HUES6 (cell line): Measurements from ENCODE around the gene IFNGR1.

Source experiments
- H3K27ac ChIP-seq: 2 replicates; pipeline ENCODE4 v1.7.0; 2013; ENCODE audit warnings: low read depth, mild to moderate bottlenecking, low read length, inconsistent platforms
- H3K27me3 ChIP-seq: 2 replicates; pipeline ENCODE4 v1.6.1; 2013; ENCODE audit warnings: low read length; ENCODE audit not compliant: control insufficient read depth, insufficient read depth
- H3K36me3 ChIP-seq: 2 replicates; pipeline ENCODE4 v1.6.1; 2013; ENCODE audit warnings: low read length; ENCODE audit not compliant: control insufficient read depth, insufficient read depth
- H3K4me1 ChIP-seq: 2 replicates; pipeline ENCODE4 v1.6.1; 2013; ENCODE audit warnings: low read length; ENCODE audit not compliant: control insufficient read depth, insufficient read depth
- H3K4me3 ChIP-seq: 2 replicates; pipeline ENCODE4 v1.5.1; 2013; ENCODE audit warnings: low read depth, low read length
- H3K9ac ChIP-seq: one replicate; pipeline ENCODE4 v1.6.1; 2013; ENCODE audit warnings: mild to moderate bottlenecking, low read length
- H3K9me3 ChIP-seq: 2 replicates; pipeline ENCODE4 v1.6.1; 2013; ENCODE audit warnings: low read depth, low read length; ENCODE audit not compliant: control insufficient read depth, insufficient read depth

Gene IFNGR1

DNA sequence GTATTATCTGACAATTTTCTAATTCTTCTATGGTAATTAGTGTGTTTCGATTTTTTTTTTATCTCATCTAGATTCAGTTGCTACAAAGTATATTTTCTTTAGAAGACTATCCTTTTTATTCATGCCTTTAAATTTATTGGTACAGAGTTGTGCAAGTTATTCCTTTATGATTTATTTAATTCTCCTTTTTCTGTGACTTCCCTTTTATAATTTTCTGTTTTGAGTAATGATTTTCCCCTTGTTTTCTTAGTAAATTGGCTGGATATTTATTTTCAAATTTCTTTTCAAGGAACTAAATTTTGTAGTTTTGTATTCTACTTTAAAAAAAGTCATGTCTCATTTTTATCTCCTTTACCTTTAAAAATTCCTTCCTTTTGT is 43.3 kb downstream of the IFNGR1 start:
- Histone ChIP-seq H3K9me3 (peaks cover 36% of the 10 kb centered on the region), H3K36me3 (no peaks in the 10 kb centered on the region), H3K4me1 (peaks cover 12% of the 10 kb centered on the region), H3K4me3 (no peak overlapping the region), H3K27ac (no peak overlapping the region), H3K9ac (no peak overlapping the region), H3K27me3 (no peaks in the 10 kb centered on the region)

GRCh38 chr6:137175157-137175867 is 43.9 kb downstream of the IFNGR1 start:
- no peak overlapping the region for H3K27ac ChIP-seq
- H3K4me3 ChIP-seq, result no peak overlapping the region
- H3K9me3 ChIP-seq, result peaks cover 36% of the 10 kb centered on the region
- peaks cover 12% of the 10 kb centered on the region for H3K4me1 ChIP-seq
- no peak overlapping the region for H3K9ac ChIP-seq
- H3K36me3 ChIP-seq, result no peaks in the 10 kb centered on the region
- no peaks in the 10 kb centered on the region for H3K27me3 ChIP-seq

- no peaks in the 10 kb centered on the region for H3K36me3 ChIP-seq
- no peak within 1 kb of the TSS for H3K27ac ChIP-seq
- H3K4me1 ChIP-seq, result peaks cover 12% of the 10 kb centered on the region
- no peak within 1 kb of the TSS for H3K4me3 ChIP-seq
- no peak within 1 kb of the TSS for H3K9ac ChIP-seq
- H3K27me3 ChIP-seq, result no peaks in the 10 kb centered on the region
- H3K9me3 ChIP-seq, result peaks cover 33% of the 10 kb centered on the region
Observed at GRCh38 chr6:137173501-137173900, 45.7 kb downstream of the IFNGR1 start, which contains the start of gene IL22RA2. Gene IL22RA2, minus strand, starts transcription at chr6:137173644. Its CDS starts 11,895 bp downstream, at chr6:137161749.

DNA sequence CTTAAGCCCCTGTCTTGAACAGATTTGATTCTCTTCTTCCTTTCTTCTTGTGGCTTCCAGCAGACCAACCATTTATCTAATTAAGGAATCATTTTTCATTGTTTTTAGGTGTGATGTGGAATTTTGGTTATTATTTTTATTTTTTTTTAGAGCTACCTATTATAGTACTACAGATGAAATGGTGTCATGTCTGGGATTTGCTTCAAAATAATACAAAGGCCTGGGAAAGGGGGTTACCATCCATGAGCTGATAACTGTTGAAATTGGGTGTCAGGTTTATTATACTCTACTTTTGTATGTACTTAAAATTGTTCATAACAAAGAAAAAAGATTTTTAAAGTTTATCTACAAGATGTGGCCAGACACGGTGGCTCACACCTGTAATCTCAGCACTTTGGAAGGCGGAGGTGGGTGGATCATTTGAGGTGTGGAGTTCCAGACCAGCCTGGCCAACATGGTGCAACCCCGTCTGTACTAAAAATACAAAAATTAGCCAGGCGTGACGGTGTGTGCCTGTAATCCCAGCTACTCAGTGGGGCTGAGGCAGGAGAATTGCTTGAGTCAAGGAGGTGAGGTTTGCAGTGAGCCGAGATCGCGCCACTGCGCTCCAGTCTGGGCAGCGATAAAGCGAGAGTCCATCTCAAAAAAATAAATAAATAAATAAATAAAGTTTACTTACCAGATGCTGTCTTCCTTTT is 46.3 kb downstream of the IFNGR1 start:
- H3K27ac ChIP-seq, result no peak overlapping the region
- no peaks in the 10 kb centered on the region for H3K27me3 ChIP-seq
- H3K4me3 ChIP-seq, result no peak overlapping the region
- H3K9ac ChIP-seq, result no peak overlapping the region
- peaks cover 31% of the 10 kb centered on the region for H3K9me3 ChIP-seq
- H3K4me1 ChIP-seq, result peaks cover 12% of the 10 kb centered on the region
- no peaks in the 10 kb centered on the region for H3K36me3 ChIP-seq

- no peak overlapping the region for H3K4me3 ChIP-seq
- H3K27me3 ChIP-seq, result no peaks in the 10 kb centered on the region
- no peaks in the 10 kb centered on the region for H3K36me3 ChIP-seq
- no peak overlapping the region for H3K27ac ChIP-seq
- H3K9ac ChIP-seq, result no peak overlapping the region
- H3K4me1 ChIP-seq, result peaks cover 12% of the 10 kb centered on the region
- H3K9me3 ChIP-seq, result peaks cover 37% of the 10 kb centered on the region
Observed at GRCh38 chr6:137171824-137172733, 47.1 kb downstream of the IFNGR1 start.

DNA sequence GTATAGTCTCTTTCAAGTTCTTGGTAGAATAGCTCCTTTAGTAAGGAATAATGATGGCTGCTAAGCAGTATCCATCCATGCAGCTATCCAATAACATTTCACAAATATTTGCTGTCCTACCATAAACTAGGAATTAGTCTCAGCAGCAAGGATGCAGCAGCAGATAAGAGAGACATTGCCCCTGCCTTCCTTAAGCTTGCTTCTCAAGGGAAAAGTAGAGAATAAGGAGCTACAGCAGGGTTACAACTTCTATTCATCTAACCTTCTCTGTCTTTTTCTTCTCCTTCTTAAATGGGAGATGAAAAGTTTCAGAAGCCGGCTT is 48.2 kb downstream of the IFNGR1 start:
- peaks cover 39% of the 10 kb centered on the region for H3K9me3 ChIP-seq

DNA sequence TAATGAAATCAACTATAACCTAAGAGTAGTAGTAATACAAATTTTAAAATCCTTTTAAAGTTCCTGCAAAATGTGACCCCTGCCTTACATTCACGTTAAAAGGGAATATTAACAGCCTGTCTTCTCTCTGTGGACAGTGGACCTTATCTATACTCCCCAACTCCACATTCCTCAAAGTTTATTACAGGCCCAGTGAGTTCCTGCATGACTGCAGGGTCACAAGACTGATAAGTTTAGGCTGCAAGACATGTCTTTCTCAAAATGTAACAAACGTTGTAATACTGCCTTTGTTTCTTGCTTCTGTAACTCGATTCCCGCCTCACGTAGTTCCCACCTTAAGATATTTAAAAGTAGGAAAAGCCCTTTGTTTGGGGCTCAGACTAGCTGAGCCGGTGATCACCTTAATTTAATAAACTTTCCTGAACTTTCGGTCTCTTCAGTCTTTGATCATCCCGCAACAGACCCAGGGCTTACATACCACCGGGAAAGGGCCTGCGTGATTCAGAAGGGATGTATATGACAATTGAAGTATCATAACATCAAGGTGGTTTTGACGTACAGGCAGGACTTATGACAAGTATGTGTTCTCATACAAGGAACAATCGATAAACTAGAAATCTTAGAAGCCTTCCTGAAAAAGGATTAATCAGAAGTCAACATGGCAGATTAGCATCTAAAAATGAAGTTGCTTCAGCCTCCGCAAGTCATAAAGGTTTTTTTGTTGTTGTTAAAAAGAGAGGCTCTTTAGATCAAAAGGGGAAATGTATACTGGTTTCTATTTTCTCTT is 48.7 kb downstream of the IFNGR1 start:
- H3K27ac ChIP-seq, result no peak overlapping the region

More for the DNA sequence above, 48.2 kb downstream of the IFNGR1 start:
- H3K27ac ChIP-seq, result no peak overlapping the region
- no peaks in the 10 kb centered on the region for H3K27me3 ChIP-seq
- H3K4me3 ChIP-seq, result no peak overlapping the region
- no peaks in the 10 kb centered on the region for H3K36me3 ChIP-seq
- H3K9ac ChIP-seq, result no peak overlapping the region
- peaks cover 12% of the 10 kb centered on the region for H3K4me1 ChIP-seq

GRCh38 chr6:137167702-137168377 is 51.3 kb downstream of the IFNGR1 start:
- H3K4me3 ChIP-seq, result no peak overlapping the region
- H3K27me3 ChIP-seq, result no peaks in the 10 kb centered on the region
- H3K36me3 ChIP-seq, result no peaks in the 10 kb centered on the region
- H3K9ac ChIP-seq, result no peak overlapping the region
- H3K4me1 ChIP-seq, result peaks cover 12% of the 10 kb centered on the region
- H3K9me3 ChIP-seq, result peaks cover 63% of the 10 kb centered on the region
- H3K27ac ChIP-seq, result no peak overlapping the region

More for the DNA sequence above, 48.7 kb downstream of the IFNGR1 start:
- Histone ChIP-seq H3K4me1 (peaks cover 12% of the 10 kb centered on the region), H3K9ac (no peak overlapping the region), H3K4me3 (no peak overlapping the region), H3K9me3 (peaks cover 40% of the 10 kb centered on the region), H3K27me3 (no peaks in the 10 kb centered on the region), H3K36me3 (no peaks in the 10 kb centered on the region)

DNA sequence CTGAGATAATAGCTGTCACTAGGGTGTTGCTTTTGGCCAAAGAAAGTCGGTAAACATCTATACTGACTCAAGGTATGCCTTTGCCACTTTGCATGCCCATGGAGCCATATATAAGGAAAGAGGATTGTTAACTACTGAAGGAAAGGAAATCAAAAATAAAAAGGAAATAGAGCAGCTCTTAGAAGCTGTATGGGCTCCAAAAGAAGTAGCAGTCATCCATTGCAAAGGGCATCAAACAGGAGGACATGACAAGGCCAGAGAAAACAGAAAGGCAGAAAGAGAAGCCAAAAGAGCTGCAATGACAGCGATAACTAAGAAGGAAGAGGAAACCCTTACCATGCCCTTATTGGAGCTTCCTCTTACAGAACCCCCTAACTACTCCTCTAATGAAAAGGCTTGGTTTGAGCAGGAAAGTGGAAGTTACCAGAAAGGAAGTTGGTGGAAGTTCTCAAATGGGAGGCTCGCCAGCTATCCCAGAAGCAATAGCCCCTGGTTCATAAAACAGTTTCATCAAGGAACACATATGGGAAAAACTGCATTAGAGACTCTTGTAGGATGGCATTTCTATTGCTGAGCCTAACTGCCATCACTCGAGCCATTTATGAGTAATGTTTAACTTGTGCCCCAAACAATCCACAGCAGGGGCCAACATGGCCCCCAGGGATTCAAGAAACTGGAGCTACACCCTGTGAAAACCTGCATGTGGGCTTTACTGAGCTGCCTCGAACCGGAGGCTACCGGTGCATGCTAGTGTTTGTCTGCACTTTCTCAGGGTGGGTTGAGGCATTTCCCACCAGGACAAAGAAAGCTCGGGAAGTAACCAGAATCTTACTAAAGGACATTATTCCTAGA is 52.7 kb downstream of the IFNGR1 start:
- Histone ChIP-seq H3K4me3 (no peak overlapping the region), H3K4me1 (no peaks in the 10 kb centered on the region; the same call in 1 of the 2 replicates), H3K9ac (no peak overlapping the region), H3K36me3 (no peaks in the 10 kb centered on the region), H3K27ac (no peak overlapping the region), H3K9me3 (peaks cover 72% of the 10 kb centered on the region), H3K27me3 (no peaks in the 10 kb centered on the region)
